ENCODE measurements around the gene DNMT3A.

- TF ChIP-seq BHLHE40 (IDR thresholded peaks at IDR 0.05; ENCODE audit: borderline replicate concordance) (no peak), FOXM1 (IDR thresholded peaks at IDR 0.05; ENCODE audit: borderline replicate concordance) (no peak), SUZ12 (IDR thresholded peaks at IDR 0.05) (no peak), FOXA1 (IDR thresholded peaks at IDR 0.05) (no peak), ZNF384 (IDR thresholded peaks at IDR 0.05) (no peak), L3MBTL2 (conservative IDR thresholded peaks at IDR 0.05) (no peak)
These were observed 7.7 kb upstream of the DNMT3A start for GRCh38 chr2:25349397-25349796.

Data from HEK293T (cell line).